ENCODE data around the gene IQSEC3. TPM values are rescaled to one million over a fixed set of nuclear protein-coding genes. Genes with fewer than 3 reads are reported as not detected.

Gene IQSEC3
- total RNA-seq, 1 experiment from 2014 or later = not detected

DNA sequence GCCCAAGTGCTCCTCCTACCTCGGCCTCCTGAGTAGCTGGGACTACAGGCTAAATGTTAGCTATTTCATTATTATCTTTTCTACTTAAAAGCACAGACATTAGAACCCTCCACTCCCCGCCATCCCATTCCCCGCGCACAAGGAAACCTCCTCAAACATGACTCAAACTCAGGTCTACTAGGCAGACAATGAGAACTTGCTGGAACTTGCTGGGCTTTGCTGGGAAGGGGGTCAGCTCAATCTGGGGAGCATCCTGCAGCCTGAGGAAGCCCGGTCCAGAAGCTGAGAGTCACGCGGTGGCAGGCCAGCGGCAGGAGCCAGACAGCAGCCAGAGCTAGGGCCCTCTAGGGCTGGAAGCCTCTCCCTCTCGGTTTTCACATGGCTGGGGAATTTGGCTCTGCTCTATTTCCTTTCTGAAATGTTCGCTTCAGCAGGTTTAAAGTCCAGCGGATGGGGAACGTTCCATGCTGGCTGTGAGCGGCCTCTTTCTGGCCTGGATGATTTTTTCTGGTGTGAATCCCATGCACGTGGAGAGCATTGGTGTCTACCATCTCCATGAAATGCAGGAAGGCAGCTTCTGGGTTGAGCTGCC, 78.9 kb downstream of the IQSEC3 start:
- no TSS peak for BruUV-seq (replicated peaks)
- no peak for ATAC-seq
- Histone ChIP-seq H3K27ac (ENCODE audit: low read length) (no peak overlapping the region), H3K4me1 (ENCODE audit: control insufficient read depth, insufficient read depth, low read length) (no peaks in the 10 kb centered on the region), H3K4me3 (ENCODE audit: low read depth in 2 of 2, low read length in 2 of 2) (no peak overlapping the region), H3K27me3 (ENCODE audit: control insufficient read depth, insufficient read depth, low read length) (no peaks in the 10 kb centered on the region), H3K9me3 (ENCODE audit: control insufficient read depth, insufficient read depth, low read depth, low read length) (no peaks in the 10 kb centered on the region), H3K36me3 (ENCODE audit: control insufficient read depth, insufficient read depth, low read length) (no peaks in the 10 kb centered on the region)
- ChIA-PET POLR2A (no interaction called here), CTCF (no interaction called here)
- no peak for TF ChIP-seq POLR2AphosphoS5 (IDR thresholded peaks at IDR 0.05; ENCODE audit: low read depth, low read length)
- TF ChIP-seq TCF7L2 (IDR thresholded peaks at IDR 0.05; ENCODE audit: low read depth, low read length) = no peak
- TF ChIP-seq, protein P1, sequence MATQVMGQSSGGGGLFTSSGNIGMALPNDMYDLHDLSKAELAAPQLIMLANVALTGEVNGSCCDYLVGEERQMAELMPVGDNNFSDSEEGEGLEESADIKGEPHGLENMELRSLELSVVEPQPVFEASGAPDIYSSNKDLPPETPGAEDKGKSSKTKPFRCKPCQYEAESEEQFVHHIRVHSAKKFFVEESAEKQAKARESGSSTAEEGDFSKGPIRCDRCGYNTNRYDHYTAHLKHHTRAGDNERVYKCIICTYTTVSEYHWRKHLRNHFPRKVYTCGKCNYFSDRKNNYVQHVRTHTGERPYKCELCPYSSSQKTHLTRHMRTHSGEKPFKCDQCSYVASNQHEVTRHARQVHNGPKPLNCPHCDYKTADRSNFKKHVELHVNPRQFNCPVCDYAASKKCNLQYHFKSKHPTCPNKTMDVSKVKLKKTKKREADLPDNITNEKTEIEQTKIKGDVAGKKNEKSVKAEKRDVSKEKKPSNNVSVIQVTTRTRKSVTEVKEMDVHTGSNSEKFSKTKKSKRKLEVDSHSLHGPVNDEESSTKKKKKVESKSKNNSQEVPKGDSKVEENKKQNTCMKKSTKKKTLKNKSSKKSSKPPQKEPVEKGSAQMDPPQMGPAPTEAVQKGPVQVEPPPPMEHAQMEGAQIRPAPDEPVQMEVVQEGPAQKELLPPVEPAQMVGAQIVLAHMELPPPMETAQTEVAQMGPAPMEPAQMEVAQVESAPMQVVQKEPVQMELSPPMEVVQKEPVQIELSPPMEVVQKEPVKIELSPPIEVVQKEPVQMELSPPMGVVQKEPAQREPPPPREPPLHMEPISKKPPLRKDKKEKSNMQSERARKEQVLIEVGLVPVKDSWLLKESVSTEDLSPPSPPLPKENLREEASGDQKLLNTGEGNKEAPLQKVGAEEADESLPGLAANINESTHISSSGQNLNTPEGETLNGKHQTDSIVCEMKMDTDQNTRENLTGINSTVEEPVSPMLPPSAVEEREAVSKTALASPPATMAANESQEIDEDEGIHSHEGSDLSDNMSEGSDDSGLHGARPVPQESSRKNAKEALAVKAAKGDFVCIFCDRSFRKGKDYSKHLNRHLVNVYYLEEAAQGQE (IDR thresholded peaks at IDR 0.05; ENCODE audit: insufficient read depth in 1 of 2, low read depth in 2 of 2, low read length in 1 of 2) = no peak
- TF ChIP-seq, protein P2, sequence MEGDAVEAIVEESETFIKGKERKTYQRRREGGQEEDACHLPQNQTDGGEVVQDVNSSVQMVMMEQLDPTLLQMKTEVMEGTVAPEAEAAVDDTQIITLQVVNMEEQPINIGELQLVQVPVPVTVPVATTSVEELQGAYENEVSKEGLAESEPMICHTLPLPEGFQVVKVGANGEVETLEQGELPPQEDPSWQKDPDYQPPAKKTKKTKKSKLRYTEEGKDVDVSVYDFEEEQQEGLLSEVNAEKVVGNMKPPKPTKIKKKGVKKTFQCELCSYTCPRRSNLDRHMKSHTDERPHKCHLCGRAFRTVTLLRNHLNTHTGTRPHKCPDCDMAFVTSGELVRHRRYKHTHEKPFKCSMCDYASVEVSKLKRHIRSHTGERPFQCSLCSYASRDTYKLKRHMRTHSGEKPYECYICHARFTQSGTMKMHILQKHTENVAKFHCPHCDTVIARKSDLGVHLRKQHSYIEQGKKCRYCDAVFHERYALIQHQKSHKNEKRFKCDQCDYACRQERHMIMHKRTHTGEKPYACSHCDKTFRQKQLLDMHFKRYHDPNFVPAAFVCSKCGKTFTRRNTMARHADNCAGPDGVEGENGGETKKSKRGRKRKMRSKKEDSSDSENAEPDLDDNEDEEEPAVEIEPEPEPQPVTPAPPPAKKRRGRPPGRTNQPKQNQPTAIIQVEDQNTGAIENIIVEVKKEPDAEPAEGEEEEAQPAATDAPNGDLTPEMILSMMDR (IDR thresholded peaks at IDR 0.05) = no peak
- no peak for TF ChIP-seq SIN3A (IDR thresholded peaks at IDR 0.05; ENCODE audit: borderline replicate concordance, insufficient read depth, low read depth, low read length)
- no peak for DNase-seq (ENCODE audit: low read depth, low spot score)
- in situ Hi-C loops (cut with HindIII; ENCODE audit: low pct_unique_long_range_greater_than_20kb, low sequenced_read_pairs) (no loop called here), intact Hi-C loops (cut with micrococcal nuclease; ENCODE audit: unreplicated experiment) (no loop called here)

DNA sequence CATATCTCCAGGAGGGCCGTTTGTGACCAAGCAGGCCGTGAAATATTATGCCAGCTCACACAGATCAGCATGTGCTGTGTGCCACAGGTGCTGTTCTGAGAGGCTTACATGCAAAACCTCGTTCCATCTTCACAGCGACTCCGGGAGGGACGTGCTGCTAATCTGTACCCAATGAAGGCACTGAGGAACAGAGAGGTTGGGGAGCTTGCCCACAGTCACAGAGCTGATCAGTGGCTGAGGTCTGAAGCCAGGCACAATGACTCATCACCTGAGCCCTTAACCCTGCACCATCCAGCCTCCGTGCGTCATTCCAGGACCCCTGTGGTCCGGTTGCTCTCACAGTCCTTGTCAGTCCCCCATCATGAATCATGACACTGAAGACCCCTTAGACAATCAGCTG, 80.7 kb downstream of the IQSEC3 start:
- no TSS peak for BruUV-seq (replicated peaks)

More for the DNA sequence above, 80.7 kb downstream of the IQSEC3 start:
- H3K27me3 ChIP-seq (ENCODE audit: control insufficient read depth, insufficient read depth, low read length) = no peaks in the 10 kb centered on the region
- ChIA-PET POLR2A (no interaction called here), CTCF (no interaction called here)
- in situ Hi-C loops (cut with HindIII; ENCODE audit: low pct_unique_long_range_greater_than_20kb, low sequenced_read_pairs) = no loop called here
- H3K36me3 ChIP-seq (ENCODE audit: control insufficient read depth, insufficient read depth, low read length) = no peaks in the 10 kb centered on the region
- DNase-seq (ENCODE audit: low read depth, low spot score) (no peak), ATAC-seq (no peak)
- no peaks in the 10 kb centered on the region for H3K4me1 ChIP-seq (ENCODE audit: control insufficient read depth, insufficient read depth, low read length)
- TF ChIP-seq, protein P2 (IDR thresholded peaks at IDR 0.05) = no peak
- no peak for TF ChIP-seq SIN3A (IDR thresholded peaks at IDR 0.05; ENCODE audit: borderline replicate concordance, insufficient read depth, low read depth, low read length)
- no peak for TF ChIP-seq POLR2AphosphoS5 (IDR thresholded peaks at IDR 0.05; ENCODE audit: low read depth, low read length)
- no peak for TF ChIP-seq TCF7L2 (IDR thresholded peaks at IDR 0.05; ENCODE audit: low read depth, low read length)
- TF ChIP-seq, protein P1 (IDR thresholded peaks at IDR 0.05; ENCODE audit: insufficient read depth in 1 of 2, low read depth in 2 of 2, low read length in 1 of 2) = no peak
- intact Hi-C loops (cut with micrococcal nuclease; ENCODE audit: unreplicated experiment) = no loop called here
- H3K4me3 ChIP-seq (ENCODE audit: low read depth in 2 of 2, low read length in 2 of 2) = no peak overlapping the region
- no peak overlapping the region for H3K27ac ChIP-seq (ENCODE audit: low read length)
- H3K9me3 ChIP-seq (ENCODE audit: control insufficient read depth, insufficient read depth, low read depth, low read length) = no peaks in the 10 kb centered on the region
